ENCODE results near the gene PDE11A.

GRCh38 chr2:177745531-177745930, 327.0 kb downstream of the PDE11A start:
- TF ChIP-seq POLR2A (IDR thresholded peaks at IDR 0.05), result no peak
- TF ChIP-seq CTCF (IDR thresholded peaks at IDR 0.05), result no peak
